EH (cell line): ENCODE results near the gene STK11IP.

Source experiments
- DNase-seq: peaks from one replicate; pipeline ENCODE4 v3.0.0-alpha.2; 2015; ENCODE audit warnings: low read depth

Gene STK11IP

GRCh38 chr2:219597552-219598307 is at the start of gene STK11IP:
STK11IP (plus strand) TSS chr2:219597857; CDS start chr2:219598120, 263 bp downstream.
- DNase-seq, result peak; percentile 98

- no peak for DNase-seq
Observed at GRCh38 chr2:219548990-219549389, 48.7 kb upstream of the STK11IP start.

- DNase-seq, result no peak
Observed at GRCh38 chr2:219549619-219550018, 48.0 kb upstream of the STK11IP start.

GRCh38 chr2:219551441-219552381 is 45.9 kb upstream of the STK11IP start:
- peak; percentile 73 for DNase-seq

GRCh38 chr2:219552382-219553167 is 45.1 kb upstream of the STK11IP start:
- DNase-seq, result peak; percentile 87

- DNase-seq, result no peak
Observed at GRCh38 chr2:219553168-219553417, 44.6 kb upstream of the STK11IP start.

GRCh38 chr2:219553463-219553963 is 44.1 kb upstream of the STK11IP start:
- no peak for DNase-seq

- DNase-seq, result no peak
Observed at GRCh38 chr2:219554350-219554749, 43.3 kb upstream of the STK11IP start.

- DNase-seq, result no peak
Observed at GRCh38 chr2:219555956-219556355, 41.7 kb upstream of the STK11IP start.

- no peak for DNase-seq
Observed at GRCh38 chr2:219556413-219556812, 41.2 kb upstream of the STK11IP start.

GRCh38 chr2:219557320-219557719 is 40.3 kb upstream of the STK11IP start:
- DNase-seq, result no peak

- no peak for DNase-seq
Observed at GRCh38 chr2:219557791-219558785, 39.6 kb upstream of the STK11IP start.

GRCh38 chr2:219559156-219559915 is 38.3 kb upstream of the STK11IP start:
- peak; percentile 36 for DNase-seq

GRCh38 chr2:219560037-219560892 is 37.4 kb upstream of the STK11IP start:
- DNase-seq, result no peak

GRCh38 chr2:219560893-219561178 is 36.8 kb upstream of the STK11IP start:
- no peak for DNase-seq

GRCh38 chr2:219561179-219562048 is 36.2 kb upstream of the STK11IP start:
- no peak for DNase-seq

- no peak for DNase-seq
Observed at GRCh38 chr2:219562049-219563020, 35.3 kb upstream of the STK11IP start.
